SK-N-SH (cell line): ENCODE data around the gene ALDOB. TPM values are rescaled to one million over a fixed set of nuclear protein-coding genes. Genes with fewer than 3 reads are reported as not detected.

Experiments used
- CTCF ChIA-PET: fragments of 300-600, 350-600 bp; formaldehyde crosslinking; extraction: SDS; loops from one replicate; lab custom pipeline; 2021; lab: Yijun Ruan, JAX
- POLR2A ChIA-PET: fragments of 350-600 bp; sonication (Branson Sonifier 250); formaldehyde crosslinking; extraction: SDS; loops from one replicate; lab custom pipeline; 2020; ENCODE audit warnings: antibody characterized with exemption, inconsistent platforms; lab: Yijun Ruan, JAX
- DNase-seq: peaks from one replicate; pipeline ENCODE4 v3.0.0; 2012
- H2AFZ ChIP-seq: fragments of 200-600 bp; sonication (generic); 2 replicates; pipeline ENCODE4 v1.8.1; 2016; ENCODE audit warnings: antibody characterized with exemption, mild to moderate bottlenecking, low read depth
- H3F3A ChIP-seq: fragments of 200-600 bp; sonication (generic); replicated peaks from 2 replicates; pipeline ENCODE3; 2016; ENCODE audit warnings: antibody characterized with exemption, mild to moderate bottlenecking; ENCODE audit not compliant: insufficient read depth
- H3K27ac ChIP-seq, 2 experiments: fragments of 200-500 bp in 1 of 2; fragments of 200-600 bp in 1 of 2; sonication (Bioruptor generic) in 1 of 2; sonication (generic), shearing (Covaris generic) in 1 of 2; 2 replicates each; pipeline versions ENCODE4 v1.5.1 to v1.6.1; 2014 to 2016; ENCODE audit warnings: low read depth in 2 of 2, inconsistent platforms in 1 of 2, low read length in 1 of 2, mild to moderate bottlenecking in 1 of 2, mixed read lengths in 1 of 2
- H3K27me3 ChIP-seq: fragments of 200-600 bp; sonication (generic), shearing (Covaris generic); 2 replicates; pipeline ENCODE4 v1.6.1; 2016; ENCODE audit warnings: mixed run types; ENCODE audit not compliant: insufficient read depth
- H3K36me3 ChIP-seq, 2 experiments: fragments of 200-500 bp in 1 of 2; fragments of 200-600 bp in 1 of 2; sonication (Bioruptor generic) in 1 of 2; sonication (generic) in 1 of 2; replicated peaks in 1 of 2; 2 replicates each; pipeline versions ENCODE3 to v1.5.1; 2014 to 2016; ENCODE audit warnings: low read length in 1 of 2, mild to moderate bottlenecking in 1 of 2; ENCODE audit not compliant: insufficient read depth in 2 of 2, control insufficient read depth in 1 of 2
- H3K4me1 ChIP-seq, 2 experiments: fragments of 200-500 bp in 1 of 2; fragments of 200-600 bp in 1 of 2; sonication (Bioruptor generic) in 1 of 2; sonication (generic), shearing (Covaris generic) in 1 of 2; 2 replicates each; pipeline versions ENCODE4 v1.5.1 to v1.6.1; 2014 to 2016; ENCODE audit warnings: low read depth in 1 of 2, low read length in 1 of 2, mixed run types in 1 of 2; ENCODE audit not compliant: insufficient read depth in 2 of 2, control insufficient read depth in 1 of 2
- H3K4me2 ChIP-seq: fragments of 200-600 bp; sonication (generic), shearing (Covaris generic); 2 replicates; pipeline ENCODE4 v1.6.1; 2017; ENCODE audit warnings: mixed run types
- H3K4me3 ChIP-seq, 2 experiments: fragments of 200-500 bp in 1 of 2; fragments of 200-600 bp in 1 of 2; sonication (Bioruptor generic) in 1 of 2; sonication (generic), shearing (Covaris generic) in 1 of 2; 2 replicates each; pipeline versions ENCODE4 v1.5.1 to v1.8.1; 2014 to 2016; ENCODE audit warnings: low read depth in 2 of 2, inconsistent platforms in 1 of 2, low read length in 1 of 2, mild to moderate bottlenecking in 1 of 2, mixed read lengths in 1 of 2, moderate library complexity in 1 of 2
- H3K79me2 ChIP-seq: fragments of 200-600 bp; sonication (generic); 2 replicates; pipeline ENCODE4 v1.8.1; 2017; ENCODE audit warnings: mild to moderate bottlenecking; ENCODE audit not compliant: insufficient read depth
- H3K9ac ChIP-seq: fragments of 200-600 bp; sonication (generic); 2 replicates; pipeline ENCODE4 v1.6.1; 2017; ENCODE audit warnings: mixed run types
- H3K9me2 ChIP-seq: fragments of 200-600 bp; sonication (generic); 2 replicates; pipeline ENCODE4 v1.6.1; 2017; ENCODE audit warnings: mixed run types
- H3K9me3 ChIP-seq: fragments of 200-600 bp; sonication (generic); 2 replicates; pipeline ENCODE4 v1.6.1; 2017; ENCODE audit warnings: mixed run types, mild to moderate bottlenecking, moderate library complexity
- H4K20me1 ChIP-seq: fragments of 200-600 bp; sonication (generic); 2 replicates; pipeline ENCODE4 v1.6.1; 2017; ENCODE audit warnings: mild to moderate bottlenecking, mixed run types; ENCODE audit not compliant: insufficient read depth
- ELF1 ChIP-seq: IDR thresholded peaks from 2 replicates; pipeline ENCODE4 v1.4.0; 2012
- FOSL2 ChIP-seq: IDR thresholded peaks from 2 replicates; pipeline ENCODE4 v1.4.0; 2012; ENCODE audit warnings: low read depth, mild to moderate bottlenecking, moderate library complexity, borderline replicate concordance
- FOXJ3 ChIP-seq: sonication (generic); formaldehyde crosslinking; IDR thresholded peaks from 2 replicates; pipeline ENCODE4 v1.5.1; 2020; ENCODE audit warnings: mild to moderate bottlenecking, missing genetic modification reagents
- FOXM1 ChIP-seq: IDR thresholded peaks from 2 replicates; pipeline ENCODE4 v1.4.0; 2012; ENCODE audit warnings: low read depth, mild to moderate bottlenecking
- GABPA ChIP-seq: IDR thresholded peaks from 2 replicates; pipeline ENCODE4 v1.4.0; 2012; ENCODE audit warnings: low read depth, mild to moderate bottlenecking
- GATA2 ChIP-seq: sonication (generic); formaldehyde crosslinking; IDR thresholded peaks from 2 replicates; pipeline ENCODE4 v1.5.0; 2020; ENCODE audit warnings: mild to moderate bottlenecking, missing genetic modification reagents
- JUND ChIP-seq: IDR thresholded peaks from 2 replicates; pipeline ENCODE4 v1.4.0; 2012
- MEF2A ChIP-seq: IDR thresholded peaks from 2 replicates; pipeline ENCODE4 v1.4.0; 2012; ENCODE audit warnings: low read depth, borderline replicate concordance
- POLR2AphosphoS5 ChIP-seq: IDR thresholded peaks from 2 replicates; pipeline ENCODE4 v1.6.1; 2012; ENCODE audit warnings: low read depth, low read length
- RAD21 ChIP-seq: IDR thresholded peaks from 2 replicates; pipeline ENCODE4 v1.6.1; 2012; ENCODE audit warnings: mild to moderate bottlenecking, low read length
- RFX5 ChIP-seq: IDR thresholded peaks from 2 replicates; pipeline ENCODE4 v1.6.1; 2012; ENCODE audit warnings: mild to moderate bottlenecking, improper control_type of control experiment, low read length
- SIN3A ChIP-seq: IDR thresholded peaks from 2 replicates; pipeline ENCODE4 v1.6.1; 2012; ENCODE audit warnings: low read depth, mild to moderate bottlenecking, low read length, moderate library complexity, borderline replicate concordance
- TAF1 ChIP-seq: IDR thresholded peaks from 2 replicates; pipeline ENCODE4 v1.6.1; 2012; ENCODE audit warnings: low read depth, mild to moderate bottlenecking, low read length, moderate library complexity, borderline replicate concordance
- YY1 ChIP-seq: IDR thresholded peaks from 2 replicates; pipeline ENCODE4 v1.4.0; 2012; ENCODE audit warnings: low read depth, mild to moderate bottlenecking
- WGBS: methylation state at CpG from one replicate; pipeline ENCODE4 v1.1.6; 2017; ENCODE audit warnings: low lambda C conversion rate; 5-methylcytosine and 5-hydroxymethylcytosine counted together
- polyA plus RNA-seq, 3 experiments: library from polyadenylated mRNA; depleted of rRNA; stranded (reverse); fragments of >200 nt; gene quantifications; 2 replicates each; pipeline ENCODE4 v1.2.3, GENCODE V29; 2012
- TF ChIP-seq, protein P1 (sequence below): IDR thresholded peaks from 2 replicates; pipeline ENCODE4 v1.4.0; 2012; ENCODE audit warnings: low read depth
- TF ChIP-seq, protein P2 (sequence below): fragments of 200-600 bp; sonication (generic); IDR thresholded peaks from 2 replicates; pipeline ENCODE4 v1.6.1; 2017; ENCODE audit warnings: antibody characterized with exemption, mild to moderate bottlenecking, moderate library complexity
- TF ChIP-seq, protein P3 (sequence below): IDR thresholded peaks from 2 replicates; pipeline ENCODE4 v1.4.0; 2012; ENCODE audit warnings: low read depth, borderline replicate concordance
- TF ChIP-seq, protein P4 (sequence below): fragments of 150-350 bp; IDR thresholded peaks from 2 replicates; pipeline ENCODE4 v1.6.1; 2016; ENCODE audit warnings: mild to moderate bottlenecking, low read depth, low read length
- TF ChIP-seq, protein P5 (sequence below): IDR thresholded peaks from 2 replicates; pipeline ENCODE4 v1.4.0; 2012; ENCODE audit warnings: low read depth, borderline replicate concordance
- TF ChIP-seq, protein P6 (sequence below): fragments of 150-350 bp; IDR thresholded peaks from 2 replicates; pipeline ENCODE4 v1.6.1; 2017; ENCODE audit warnings: antibody characterized with exemption, low read length, low read depth, borderline replicate concordance

The ALDOB gene
- polyA plus RNA-seq, 1 of the 3 experiments (the other 2 are of a cell fraction): not detected

DNA sequence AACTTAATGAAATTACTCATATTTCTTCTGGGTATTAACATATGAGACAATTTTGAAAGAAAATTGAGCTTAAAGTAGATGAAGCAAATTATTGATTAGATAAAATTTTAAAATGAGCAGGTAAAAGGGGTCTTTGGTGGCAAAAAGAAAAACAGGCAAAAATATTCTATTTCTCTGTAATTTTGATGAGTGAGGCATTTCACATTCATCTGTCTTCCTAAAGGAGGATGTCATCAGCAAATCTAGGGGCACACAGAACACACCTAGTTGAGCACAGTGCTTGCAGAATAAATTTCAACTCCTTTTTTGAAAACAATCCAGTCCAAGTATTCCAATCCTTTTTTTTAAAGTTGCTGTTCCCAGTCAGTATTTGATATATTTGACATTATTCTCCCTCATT lies 20.7 kb downstream of the ALDOB start:
- Histone ChIP-seq H3K9ac (no peak overlapping the region), H3K4me2 (no peak overlapping the region), H3K4me3 (no peak overlapping the region), H3K9me2 (no peaks in the 10 kb centered on the region), H3K36me3 (peaks cover 0 to 12% of the 10 kb centered on the region in 2 experiments), H3K9me3 (peaks cover 20% of the 10 kb centered on the region), H3F3A (peaks cover 8% of the 10 kb centered on the region), H2AFZ (no peak overlapping the region), H3K79me2 (no peaks in the 10 kb centered on the region), H4K20me1 (no peaks in the 10 kb centered on the region), H3K27ac (no peak overlapping the region), H3K4me1 (no peaks in the 10 kb centered on the region), H3K27me3 (no peaks in the 10 kb centered on the region)
- DNase-seq: no peak
- ChIA-PET POLR2A (no interaction called here), CTCF (no interaction called here)
- TF ChIP-seq POLR2AphosphoS5 (no peak), SIN3A (no peak), YY1 (no peak)
- TF ChIP-seq, protein P1, sequence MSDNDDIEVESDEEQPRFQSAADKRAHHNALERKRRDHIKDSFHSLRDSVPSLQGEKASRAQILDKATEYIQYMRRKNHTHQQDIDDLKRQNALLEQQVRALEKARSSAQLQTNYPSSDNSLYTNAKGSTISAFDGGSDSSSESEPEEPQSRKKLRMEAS: no peak

DNA sequence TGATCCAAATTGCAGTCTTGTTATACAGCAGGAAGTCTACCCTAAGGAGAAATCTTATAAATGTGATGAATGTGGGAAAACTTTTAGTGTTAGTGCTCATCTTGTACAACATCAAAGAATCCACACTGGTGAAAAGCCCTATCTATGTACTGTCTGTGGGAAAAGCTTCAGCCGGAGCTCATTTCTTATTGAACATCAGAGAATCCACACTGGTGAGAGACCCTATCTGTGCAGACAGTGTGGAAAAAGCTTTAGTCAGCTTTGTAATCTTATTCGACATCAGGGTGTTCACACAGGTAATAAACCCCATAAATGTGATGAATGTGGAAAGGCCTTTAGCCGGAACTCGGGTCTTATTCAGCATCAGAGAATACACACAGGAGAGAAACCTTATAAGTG lies 26.5 kb downstream of the ALDOB start:
- Histone ChIP-seq H2AFZ (no peak overlapping the region), H3K27ac (no peak overlapping the region), H3K79me2 (no peaks in the 10 kb centered on the region), H3K4me2 (no peak overlapping the region), H3K9ac (no peak overlapping the region), H3K9me3 (peaks cover 57% of the 10 kb centered on the region), H3K4me3 (peak overlapping the region in 1 of 2 experiments; percentile 14; a peak in 1 of 4 replicates), H4K20me1 (no peaks in the 10 kb centered on the region), H3K27me3 (no peaks in the 10 kb centered on the region), H3F3A (peaks cover 5% of the 10 kb centered on the region), H3K9me2 (no peaks in the 10 kb centered on the region), H3K4me1 (no peaks in the 10 kb centered on the region), H3K36me3 (peaks cover 46 to 69% of the 10 kb centered on the region in 2 experiments)
- WGBS: 95% methylated on average over 4 of the region's 4 CpGs
- TF ChIP-seq, protein P2, sequence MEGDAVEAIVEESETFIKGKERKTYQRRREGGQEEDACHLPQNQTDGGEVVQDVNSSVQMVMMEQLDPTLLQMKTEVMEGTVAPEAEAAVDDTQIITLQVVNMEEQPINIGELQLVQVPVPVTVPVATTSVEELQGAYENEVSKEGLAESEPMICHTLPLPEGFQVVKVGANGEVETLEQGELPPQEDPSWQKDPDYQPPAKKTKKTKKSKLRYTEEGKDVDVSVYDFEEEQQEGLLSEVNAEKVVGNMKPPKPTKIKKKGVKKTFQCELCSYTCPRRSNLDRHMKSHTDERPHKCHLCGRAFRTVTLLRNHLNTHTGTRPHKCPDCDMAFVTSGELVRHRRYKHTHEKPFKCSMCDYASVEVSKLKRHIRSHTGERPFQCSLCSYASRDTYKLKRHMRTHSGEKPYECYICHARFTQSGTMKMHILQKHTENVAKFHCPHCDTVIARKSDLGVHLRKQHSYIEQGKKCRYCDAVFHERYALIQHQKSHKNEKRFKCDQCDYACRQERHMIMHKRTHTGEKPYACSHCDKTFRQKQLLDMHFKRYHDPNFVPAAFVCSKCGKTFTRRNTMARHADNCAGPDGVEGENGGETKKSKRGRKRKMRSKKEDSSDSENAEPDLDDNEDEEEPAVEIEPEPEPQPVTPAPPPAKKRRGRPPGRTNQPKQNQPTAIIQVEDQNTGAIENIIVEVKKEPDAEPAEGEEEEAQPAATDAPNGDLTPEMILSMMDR: no peak
- TF ChIP-seq GABPA (no peak), FOXM1 (no peak), JUND (no peak), SIN3A (no peak), RFX5 (no peak), GATA2 (CRISPR knock-in tag) (no peak), FOXJ3 (CRISPR knock-in tag) (no peak), ELF1 (no peak), RAD21 (no peak), TAF1 (no peak), MEF2A (no peak), FOSL2 (no peak), YY1 (no peak)
- TF ChIP-seq, protein P1: no peak
- TF ChIP-seq, protein P3, sequence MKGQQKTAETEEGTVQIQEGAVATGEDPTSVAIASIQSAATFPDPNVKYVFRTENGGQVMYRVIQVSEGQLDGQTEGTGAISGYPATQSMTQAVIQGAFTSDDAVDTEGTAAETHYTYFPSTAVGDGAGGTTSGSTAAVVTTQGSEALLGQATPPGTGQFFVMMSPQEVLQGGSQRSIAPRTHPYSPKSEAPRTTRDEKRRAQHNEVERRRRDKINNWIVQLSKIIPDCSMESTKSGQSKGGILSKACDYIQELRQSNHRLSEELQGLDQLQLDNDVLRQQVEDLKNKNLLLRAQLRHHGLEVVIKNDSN: no peak
- TF ChIP-seq, protein P4, sequence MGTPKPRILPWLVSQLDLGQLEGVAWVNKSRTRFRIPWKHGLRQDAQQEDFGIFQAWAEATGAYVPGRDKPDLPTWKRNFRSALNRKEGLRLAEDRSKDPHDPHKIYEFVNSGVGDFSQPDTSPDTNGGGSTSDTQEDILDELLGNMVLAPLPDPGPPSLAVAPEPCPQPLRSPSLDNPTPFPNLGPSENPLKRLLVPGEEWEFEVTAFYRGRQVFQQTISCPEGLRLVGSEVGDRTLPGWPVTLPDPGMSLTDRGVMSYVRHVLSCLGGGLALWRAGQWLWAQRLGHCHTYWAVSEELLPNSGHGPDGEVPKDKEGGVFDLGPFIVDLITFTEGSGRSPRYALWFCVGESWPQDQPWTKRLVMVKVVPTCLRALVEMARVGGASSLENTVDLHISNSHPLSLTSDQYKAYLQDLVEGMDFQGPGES: no peak
- TF ChIP-seq, protein P5, sequence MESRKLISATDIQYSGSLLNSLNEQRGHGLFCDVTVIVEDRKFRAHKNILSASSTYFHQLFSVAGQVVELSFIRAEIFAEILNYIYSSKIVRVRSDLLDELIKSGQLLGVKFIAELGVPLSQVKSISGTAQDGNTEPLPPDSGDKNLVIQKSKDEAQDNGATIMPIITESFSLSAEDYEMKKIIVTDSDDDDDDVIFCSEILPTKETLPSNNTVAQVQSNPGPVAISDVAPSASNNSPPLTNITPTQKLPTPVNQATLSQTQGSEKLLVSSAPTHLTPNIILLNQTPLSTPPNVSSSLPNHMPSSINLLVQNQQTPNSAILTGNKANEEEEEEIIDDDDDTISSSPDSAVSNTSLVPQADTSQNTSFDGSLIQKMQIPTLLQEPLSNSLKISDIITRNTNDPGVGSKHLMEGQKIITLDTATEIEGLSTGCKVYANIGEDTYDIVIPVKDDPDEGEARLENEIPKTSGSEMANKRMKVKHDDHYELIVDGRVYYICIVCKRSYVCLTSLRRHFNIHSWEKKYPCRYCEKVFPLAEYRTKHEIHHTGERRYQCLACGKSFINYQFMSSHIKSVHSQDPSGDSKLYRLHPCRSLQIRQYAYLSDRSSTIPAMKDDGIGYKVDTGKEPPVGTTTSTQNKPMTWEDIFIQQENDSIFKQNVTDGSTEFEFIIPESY: no peak
- TF ChIP-seq, protein P6, sequence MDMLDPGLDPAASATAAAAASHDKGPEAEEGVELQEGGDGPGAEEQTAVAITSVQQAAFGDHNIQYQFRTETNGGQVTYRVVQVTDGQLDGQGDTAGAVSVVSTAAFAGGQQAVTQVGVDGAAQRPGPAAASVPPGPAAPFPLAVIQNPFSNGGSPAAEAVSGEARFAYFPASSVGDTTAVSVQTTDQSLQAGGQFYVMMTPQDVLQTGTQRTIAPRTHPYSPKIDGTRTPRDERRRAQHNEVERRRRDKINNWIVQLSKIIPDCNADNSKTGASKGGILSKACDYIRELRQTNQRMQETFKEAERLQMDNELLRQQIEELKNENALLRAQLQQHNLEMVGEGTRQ: no peak
- ChIA-PET POLR2A (no interaction called here), CTCF (no interaction called here)
- DNase-seq: no peak
